Gastroesophageal sphincter (tissue), 4 donors: ENCODE results near the gene SNX32. TPM values are rescaled to one million over a fixed set of nuclear protein-coding genes. Genes with fewer than 3 reads are reported as not detected.
A peak's percentile ranks its signal among the peaks of the same experiment; 100 is the strongest.

Experiments used
- ATAC-seq: fragments of 150-250 bp; one replicate; pipeline ENCODE4 v1.9.1; 2016; ENCODE audit warnings: mild to moderate bottlenecking, moderate library complexity
- H3K27ac ChIP-seq, 4 donors: fragments of 200-600 bp; sonication (generic) in 3 of 4; 1 replicate in 3 of 4; 2 replicates in 1 of 4; pipeline ENCODE4 v1.5.1; 2016 to 2019
- H3K27me3 ChIP-seq: fragments of 200-600 bp; sonication (generic); one replicate; pipeline ENCODE4 v1.5.1; 2019
- H3K36me3 ChIP-seq, 2 donors: fragments of 200-600 bp; sonication (generic); one replicate each; pipeline ENCODE4 v1.5.1; 2019; ENCODE audit warnings: control low read depth in 1 of 2
- H3K4me1 ChIP-seq, 3 donors: fragments of 200-600 bp; sonication (generic); 1 replicate in 2 of 3; 2 replicates in 1 of 3; pipeline ENCODE4 v1.5.1; 2016 to 2019; ENCODE audit warnings: control low read depth in 2 of 3
- H3K4me3 ChIP-seq, 2 donors: fragments of 200-600 bp; sonication (generic); one replicate each; pipeline ENCODE4 v1.5.1; 2019; ENCODE audit warnings: mild to moderate bottlenecking in 1 of 2, moderate library complexity in 1 of 2
- H3K9me3 ChIP-seq, 3 donors: fragments of 200-600 bp; sonication (generic); one replicate each; pipeline ENCODE4 v1.5.1; 2017 to 2019; ENCODE audit warnings: control low read depth in 2 of 3
- EP300 ChIP-seq: sonication (generic); formaldehyde crosslinking; IDR thresholded peaks from one replicate; pipeline ENCODE4 v1.6.1; 2017; ENCODE audit warnings: antibody characterized with exemption, mild to moderate bottlenecking
- POLR2A ChIP-seq, 2 donors: fragments of 450-650 bp; IDR thresholded peaks; one replicate each; pipeline ENCODE4 v1.6.1; 2017; ENCODE audit warnings: antibody characterized with exemption in 2 of 2, mild to moderate bottlenecking in 2 of 2, moderate library complexity in 1 of 2
- POLR2AphosphoS5 ChIP-seq: sonication (generic); formaldehyde crosslinking; IDR thresholded peaks from one replicate; pipeline ENCODE4 v1.6.1; 2017; ENCODE audit warnings: antibody characterized with exemption
- WGBS, 2 donors: methylation state at CpG; one replicate each; pipeline ENCODE4 v1.1.5; 2018; ENCODE audit warnings: low coverage in 1 of 2; 5-methylcytosine and 5-hydroxymethylcytosine counted together
- total RNA-seq, 4 donors: library from RNA; depleted of rRNA; stranded (reverse); fragments of >200 nt; gene quantifications; one replicate each; pipeline ENCODE4 v1.1.0, GENCODE V29; 2016
- TF ChIP-seq, protein P1 (sequence below), 4 experiments: fragments of 200-600 bp in 2 of 4; fragments of 450-650 bp in 2 of 4; sonication (generic) in 1 of 4; IDR thresholded peaks; one replicate each; pipeline ENCODE4 v1.5.1; 2017 to 2019; ENCODE audit warnings: antibody characterized with exemption in 4 of 4, mild to moderate bottlenecking in 2 of 4, moderate library complexity in 2 of 4

The SNX32 gene
- total RNA-seq, 4 donors from 2014 or later, result 0.13 TPM; not detected in 3

DNA sequence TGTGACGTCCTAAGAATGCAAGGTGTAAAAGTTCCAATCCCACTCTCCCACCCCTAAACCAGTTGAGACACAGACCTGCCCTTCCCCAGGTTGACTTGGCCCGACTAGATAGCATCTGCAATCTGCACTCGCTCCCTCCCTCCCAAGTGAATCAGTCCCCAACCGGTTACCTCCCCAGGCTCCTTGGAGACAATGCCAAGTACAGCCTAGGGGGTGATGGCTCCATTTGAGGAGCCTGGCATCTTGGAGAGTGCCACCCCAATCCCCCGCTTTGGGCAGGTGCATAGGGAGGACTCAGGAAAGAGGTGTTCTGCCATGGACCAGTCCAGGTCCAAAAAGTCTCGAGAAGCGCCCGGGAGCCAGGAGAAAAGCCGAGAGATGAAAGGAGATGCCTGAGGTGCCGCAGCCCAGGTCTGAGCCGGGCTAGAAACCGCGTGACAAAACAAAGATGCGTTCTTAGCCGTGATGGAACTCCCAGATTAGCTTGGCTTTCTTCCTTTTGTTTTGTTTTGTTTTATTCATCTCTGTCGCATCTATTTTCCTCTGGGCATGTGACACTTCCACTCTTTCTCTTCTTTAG lies 18.7 kb upstream of the SNX32 start:
- no peak for ATAC-seq
- no peak overlapping the region for H3K27ac ChIP-seq
- WGBS, 2 donors, result 81 to 86% methylated on average over 11 to 15 of the region's 16 CpGs
- no peaks in the 10 kb centered on the region for H3K27me3 ChIP-seq
- TF ChIP-seq, protein P1, sequence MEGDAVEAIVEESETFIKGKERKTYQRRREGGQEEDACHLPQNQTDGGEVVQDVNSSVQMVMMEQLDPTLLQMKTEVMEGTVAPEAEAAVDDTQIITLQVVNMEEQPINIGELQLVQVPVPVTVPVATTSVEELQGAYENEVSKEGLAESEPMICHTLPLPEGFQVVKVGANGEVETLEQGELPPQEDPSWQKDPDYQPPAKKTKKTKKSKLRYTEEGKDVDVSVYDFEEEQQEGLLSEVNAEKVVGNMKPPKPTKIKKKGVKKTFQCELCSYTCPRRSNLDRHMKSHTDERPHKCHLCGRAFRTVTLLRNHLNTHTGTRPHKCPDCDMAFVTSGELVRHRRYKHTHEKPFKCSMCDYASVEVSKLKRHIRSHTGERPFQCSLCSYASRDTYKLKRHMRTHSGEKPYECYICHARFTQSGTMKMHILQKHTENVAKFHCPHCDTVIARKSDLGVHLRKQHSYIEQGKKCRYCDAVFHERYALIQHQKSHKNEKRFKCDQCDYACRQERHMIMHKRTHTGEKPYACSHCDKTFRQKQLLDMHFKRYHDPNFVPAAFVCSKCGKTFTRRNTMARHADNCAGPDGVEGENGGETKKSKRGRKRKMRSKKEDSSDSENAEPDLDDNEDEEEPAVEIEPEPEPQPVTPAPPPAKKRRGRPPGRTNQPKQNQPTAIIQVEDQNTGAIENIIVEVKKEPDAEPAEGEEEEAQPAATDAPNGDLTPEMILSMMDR (IDR thresholded peaks at IDR 0.05), result no peak
- no peak for TF ChIP-seq POLR2A (IDR thresholded peaks at IDR 0.05)
- H3K36me3 ChIP-seq, result peaks cover 0 to 10% of the 10 kb centered on the region in 2 donors
- no peaks in the 10 kb centered on the region for H3K9me3 ChIP-seq
- H3K4me1 ChIP-seq, result peaks cover 0 to 32% (median 0%) of the 10 kb centered on the region in 3 donors
- H3K4me3 ChIP-seq, result no peak overlapping the region

DNA sequence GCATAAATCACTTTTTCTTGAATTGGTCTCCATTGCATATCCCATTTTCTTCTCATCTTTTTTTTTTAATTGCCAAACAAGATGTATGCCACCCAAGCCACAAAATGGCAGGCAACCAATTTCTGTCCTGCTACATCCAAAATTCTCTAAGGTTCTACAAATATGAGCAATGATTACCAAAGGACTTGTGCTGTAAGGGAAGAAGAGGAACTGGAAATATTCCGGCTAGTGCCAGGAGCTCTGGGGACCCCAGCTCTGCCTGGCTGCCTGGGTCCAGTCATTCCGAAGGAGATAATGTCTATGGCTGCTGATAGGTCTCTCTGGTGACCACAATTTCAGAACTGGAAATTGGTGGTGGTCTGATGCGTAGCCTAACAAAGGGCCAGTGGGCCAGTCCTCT lies 17.1 kb upstream of the SNX32 start:
- no peak for ATAC-seq
- no peak for TF ChIP-seq POLR2A (IDR thresholded peaks at IDR 0.05)
- TF ChIP-seq, protein P1 (IDR thresholded peaks at IDR 0.05), result no peak
- no peak for TF ChIP-seq POLR2AphosphoS5
- no peak for TF ChIP-seq EP300
- no peaks in the 10 kb centered on the region for H3K27me3 ChIP-seq
- peaks cover 0 to 32% (median 0%) of the 10 kb centered on the region in 3 donors for H3K4me1 ChIP-seq
- WGBS, 2 donors, result 100% methylated on average over 2 of the region's 3 CpGs; no CpG with 5 or more reads in 1 of the 2 donors
- H3K36me3 ChIP-seq, result peaks cover 0 to 10% of the 10 kb centered on the region in 2 donors
- H3K4me3 ChIP-seq, result peak overlapping the region in 1 of 2 donors; percentile 78
- H3K9me3 ChIP-seq, result no peaks in the 10 kb centered on the region
- no peak overlapping the region for H3K27ac ChIP-seq

DNA sequence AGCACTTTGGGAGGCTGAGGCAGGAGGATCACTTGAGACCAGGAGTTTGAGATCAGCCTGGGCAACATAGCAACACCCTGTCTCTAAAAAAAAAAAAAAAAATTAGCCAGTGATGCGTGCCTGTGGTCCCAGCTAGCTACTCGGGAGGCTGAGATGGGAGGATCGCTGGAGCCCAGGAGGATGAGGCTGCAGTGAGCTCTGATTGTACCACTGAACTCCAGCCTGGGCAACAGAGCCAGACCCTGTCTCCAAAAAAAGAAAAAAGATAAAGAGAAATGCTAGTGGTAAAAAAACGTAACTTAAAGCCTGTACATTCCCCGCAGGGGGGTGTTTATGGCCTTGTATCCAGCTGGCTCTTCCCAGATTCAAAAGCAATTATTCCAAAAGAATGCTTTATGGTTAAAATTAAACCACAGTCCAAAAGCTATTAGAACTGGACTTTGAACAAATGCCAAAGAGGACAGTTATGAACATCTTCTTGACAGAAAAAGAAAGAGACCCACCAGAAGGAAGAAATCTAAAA lies 16.4 kb upstream of the SNX32 start:
- ATAC-seq, result no peak
- peak overlapping the region; percentile 68 to 78 for H3K4me3 ChIP-seq
- peaks cover 0 to 32% (median 0%) of the 10 kb centered on the region in 3 donors for H3K4me1 ChIP-seq
- no peaks in the 10 kb centered on the region for H3K27me3 ChIP-seq
- H3K36me3 ChIP-seq, result peaks cover 0 to 10% of the 10 kb centered on the region in 2 donors
- peak overlapping the region; percentile 16 to 86 (median 82) for H3K27ac ChIP-seq
- H3K9me3 ChIP-seq, result no peaks in the 10 kb centered on the region
- WGBS, 2 donors, result 33 to 37% methylated on average over 2 to 3 of the region's 5 CpGs
- TF ChIP-seq POLR2A (IDR thresholded peaks at IDR 0.05) (no peak), EP300 (no peak), POLR2AphosphoS5 (no peak)
- TF ChIP-seq, protein P1 (IDR thresholded peaks at IDR 0.05), result no peak

DNA sequence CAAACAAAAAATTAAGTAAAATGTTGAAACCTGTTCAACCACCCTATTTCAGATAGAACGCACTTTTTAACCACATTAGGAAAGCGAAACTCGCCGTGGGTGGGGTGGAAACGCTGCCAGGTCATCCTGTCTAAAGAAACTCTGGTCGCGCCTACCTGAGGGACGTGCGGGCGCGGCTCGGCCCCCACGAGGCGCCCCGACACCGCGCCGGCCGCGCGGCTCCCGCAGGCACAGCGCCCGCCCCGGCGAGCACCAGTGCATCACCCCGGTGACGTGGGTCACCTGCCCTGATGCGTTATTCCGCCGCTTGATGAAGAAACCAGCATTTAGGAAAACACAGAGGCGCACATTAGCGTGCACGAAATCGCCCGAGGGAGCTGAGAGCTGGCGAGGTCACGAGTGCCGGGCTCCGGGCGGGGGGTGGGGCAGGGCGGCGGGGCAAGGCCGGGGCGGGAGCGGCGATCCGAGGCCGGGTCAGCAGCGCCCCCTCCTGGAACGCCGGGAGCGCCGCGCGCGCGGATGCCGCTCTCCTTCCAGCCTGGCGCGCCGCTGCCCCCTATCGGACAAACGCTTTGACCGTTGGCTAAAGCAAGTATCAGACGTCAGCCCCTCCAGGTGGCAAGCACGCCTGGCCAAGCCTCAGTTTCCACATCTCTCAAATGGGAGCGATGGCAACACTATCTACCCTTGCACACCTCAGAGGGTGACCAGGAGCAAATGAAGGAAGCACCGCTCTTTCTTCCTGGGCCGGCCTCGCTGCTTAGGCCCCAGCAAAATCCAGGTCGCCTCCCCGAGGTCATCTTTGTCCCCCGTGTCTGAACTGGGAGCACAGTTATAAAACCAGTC lies 15.7 kb upstream of the SNX32 start:
- TF ChIP-seq EP300 (no peak), POLR2AphosphoS5 (peak; percentile 41)
- TF ChIP-seq, protein P1 (IDR thresholded peaks at IDR 0.05), result peak; percentile 98 to 100 (median 99)
- peak; percentile 97 for ATAC-seq
- Histone ChIP-seq H3K27ac (peak overlapping the region; percentile 16 to 86 (median 82)), H3K36me3 (peaks cover 0 to 10% of the 10 kb centered on the region in 2 donors), H3K27me3 (no peaks in the 10 kb centered on the region), H3K9me3 (no peaks in the 10 kb centered on the region), H3K4me3 (peak overlapping the region; percentile 68 to 78), H3K4me1 (peaks cover 0 to 32% (median 0%) of the 10 kb centered on the region in 3 donors)
- WGBS, 2 donors, result 18 to 53% methylated on average over 5 to 23 of the region's 74 CpGs
